Measurements from ENCODE around the gene INAFM2.

The INAFM2 gene

DNA sequence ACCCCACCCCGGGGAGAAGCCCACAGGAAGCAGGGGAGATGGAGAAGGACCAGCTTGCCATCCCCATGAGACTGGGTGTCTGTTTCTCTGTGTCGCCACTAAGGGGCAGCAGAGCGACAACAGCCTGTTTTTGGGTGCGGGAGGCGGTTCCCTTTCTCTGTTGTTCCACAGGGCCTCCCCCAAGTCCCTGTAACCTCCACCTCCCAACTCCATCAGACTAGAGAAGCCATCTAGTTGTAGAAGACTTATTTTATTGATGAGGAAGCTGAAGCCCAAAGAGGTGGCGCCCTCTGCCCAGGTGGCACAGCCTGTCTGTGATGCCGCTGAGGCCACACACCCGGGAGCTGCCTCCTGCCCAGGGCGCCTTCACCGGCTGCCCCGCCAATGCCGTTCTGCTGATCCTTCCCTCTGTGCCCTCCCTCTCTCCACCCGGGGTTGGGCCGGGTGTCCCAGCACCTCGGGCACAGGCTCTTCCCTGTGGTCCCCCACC is 21.2 kb downstream of the INAFM2 start (continued):
- TF ChIP-seq, protein P1, sequence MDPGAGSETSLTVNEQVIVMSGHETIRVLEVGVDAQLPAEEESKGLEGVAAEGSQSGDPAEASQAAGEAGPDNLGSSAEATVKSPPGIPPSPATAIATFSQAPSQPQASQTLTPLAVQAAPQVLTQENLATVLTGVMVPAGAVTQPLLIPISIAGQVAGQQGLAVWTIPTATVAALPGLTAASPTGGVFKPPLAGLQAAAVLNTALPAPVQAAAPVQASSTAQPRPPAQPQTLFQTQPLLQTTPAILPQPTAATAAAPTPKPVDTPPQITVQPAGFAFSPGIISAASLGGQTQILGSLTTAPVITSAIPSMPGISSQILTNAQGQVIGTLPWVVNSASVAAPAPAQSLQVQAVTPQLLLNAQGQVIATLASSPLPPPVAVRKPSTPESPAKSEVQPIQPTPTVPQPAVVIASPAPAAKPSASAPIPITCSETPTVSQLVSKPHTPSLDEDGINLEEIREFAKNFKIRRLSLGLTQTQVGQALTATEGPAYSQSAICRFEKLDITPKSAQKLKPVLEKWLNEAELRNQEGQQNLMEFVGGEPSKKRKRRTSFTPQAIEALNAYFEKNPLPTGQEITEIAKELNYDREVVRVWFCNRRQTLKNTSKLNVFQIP (CRISPR knock-in tag; IDR thresholded peaks at IDR 0.05; ENCODE audit: borderline replicate concordance, low read depth), result no peak
- no peak for TF ChIP-seq ZC3H10 (CRISPR knock-in tag; IDR thresholded peaks at IDR 0.05)
- no peak for TF ChIP-seq CSDC2 (CRISPR knock-in tag; IDR thresholded peaks at IDR 0.05)
- TF ChIP-seq ISL1 (CRISPR knock-in tag; IDR thresholded peaks at IDR 0.05), result no peak
- TF ChIP-seq TOX (CRISPR knock-in tag; IDR thresholded peaks at IDR 0.05; ENCODE audit: borderline replicate concordance), result no peak

GRCh38 chr15:40345225-40345866 is 21.9 kb downstream of the INAFM2 start:
- no peak for ATAC-seq
- TF ChIP-seq CSRNP3 (CRISPR knock-in tag; IDR thresholded peaks at IDR 0.05) (no peak), ISL1 (CRISPR knock-in tag; IDR thresholded peaks at IDR 0.05) (no peak), ESRRG (CRISPR knock-in tag; IDR thresholded peaks at IDR 0.05) (no peak), RARB (CRISPR knock-in tag; IDR thresholded peaks at IDR 0.05) (no peak), ARNTL (CRISPR knock-in tag; IDR thresholded peaks at IDR 0.05; ENCODE audit: borderline replicate concordance, low read depth) (no peak), ZFP3 (CRISPR knock-in tag; IDR thresholded peaks at IDR 0.05) (no peak), GLIS3 (CRISPR knock-in tag; IDR thresholded peaks at IDR 0.05) (no peak), PPARA (CRISPR knock-in tag; IDR thresholded peaks at IDR 0.05; ENCODE audit: borderline replicate concordance) (no peak), OSR1 (CRISPR knock-in tag; IDR thresholded peaks at IDR 0.05) (no peak), ZC3H10 (CRISPR knock-in tag; IDR thresholded peaks at IDR 0.05) (no peak), ZNF8 (CRISPR knock-in tag; IDR thresholded peaks at IDR 0.05) (no peak), CSDC2 (CRISPR knock-in tag; IDR thresholded peaks at IDR 0.05) (no peak), TOX (CRISPR knock-in tag; IDR thresholded peaks at IDR 0.05; ENCODE audit: borderline replicate concordance) (no peak), SNAI2 (CRISPR knock-in tag; IDR thresholded peaks at IDR 0.05) (no peak), PATZ1 (CRISPR knock-in tag; IDR thresholded peaks at IDR 0.05; ENCODE audit: borderline replicate concordance) (no peak), ZNF70 (CRISPR knock-in tag; IDR thresholded peaks at IDR 0.05) (no peak), BACH2 (CRISPR knock-in tag; IDR thresholded peaks at IDR 0.05; ENCODE audit: borderline replicate concordance) (no peak)
- TF ChIP-seq, protein P2, sequence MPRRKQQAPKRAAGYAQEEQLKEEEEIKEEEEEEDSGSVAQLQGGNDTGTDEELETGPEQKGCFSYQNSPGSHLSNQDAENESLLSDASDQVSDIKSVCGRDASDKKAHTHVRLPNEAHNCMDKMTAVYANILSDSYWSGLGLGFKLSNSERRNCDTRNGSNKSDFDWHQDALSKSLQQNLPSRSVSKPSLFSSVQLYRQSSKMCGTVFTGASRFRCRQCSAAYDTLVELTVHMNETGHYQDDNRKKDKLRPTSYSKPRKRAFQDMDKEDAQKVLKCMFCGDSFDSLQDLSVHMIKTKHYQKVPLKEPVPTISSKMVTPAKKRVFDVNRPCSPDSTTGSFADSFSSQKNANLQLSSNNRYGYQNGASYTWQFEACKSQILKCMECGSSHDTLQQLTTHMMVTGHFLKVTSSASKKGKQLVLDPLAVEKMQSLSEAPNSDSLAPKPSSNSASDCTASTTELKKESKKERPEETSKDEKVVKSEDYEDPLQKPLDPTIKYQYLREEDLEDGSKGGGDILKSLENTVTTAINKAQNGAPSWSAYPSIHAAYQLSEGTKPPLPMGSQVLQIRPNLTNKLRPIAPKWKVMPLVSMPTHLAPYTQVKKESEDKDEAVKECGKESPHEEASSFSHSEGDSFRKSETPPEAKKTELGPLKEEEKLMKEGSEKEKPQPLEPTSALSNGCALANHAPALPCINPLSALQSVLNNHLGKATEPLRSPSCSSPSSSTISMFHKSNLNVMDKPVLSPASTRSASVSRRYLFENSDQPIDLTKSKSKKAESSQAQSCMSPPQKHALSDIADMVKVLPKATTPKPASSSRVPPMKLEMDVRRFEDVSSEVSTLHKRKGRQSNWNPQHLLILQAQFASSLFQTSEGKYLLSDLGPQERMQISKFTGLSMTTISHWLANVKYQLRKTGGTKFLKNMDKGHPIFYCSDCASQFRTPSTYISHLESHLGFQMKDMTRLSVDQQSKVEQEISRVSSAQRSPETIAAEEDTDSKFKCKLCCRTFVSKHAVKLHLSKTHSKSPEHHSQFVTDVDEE (CRISPR knock-in tag; IDR thresholded peaks at IDR 0.05), result no peak
- TF ChIP-seq, protein P3, sequence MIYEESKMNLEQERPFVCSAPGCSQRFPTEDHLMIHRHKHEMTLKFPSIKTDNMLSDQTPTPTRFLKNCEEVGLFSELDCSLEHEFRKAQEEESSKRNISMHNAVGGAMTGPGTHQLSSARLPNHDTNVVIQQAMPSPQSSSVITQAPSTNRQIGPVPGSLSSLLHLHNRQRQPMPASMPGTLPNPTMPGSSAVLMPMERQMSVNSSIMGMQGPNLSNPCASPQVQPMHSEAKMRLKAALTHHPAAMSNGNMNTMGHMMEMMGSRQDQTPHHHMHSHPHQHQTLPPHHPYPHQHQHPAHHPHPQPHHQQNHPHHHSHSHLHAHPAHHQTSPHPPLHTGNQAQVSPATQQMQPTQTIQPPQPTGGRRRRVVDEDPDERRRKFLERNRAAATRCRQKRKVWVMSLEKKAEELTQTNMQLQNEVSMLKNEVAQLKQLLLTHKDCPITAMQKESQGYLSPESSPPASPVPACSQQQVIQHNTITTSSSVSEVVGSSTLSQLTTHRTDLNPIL (CRISPR knock-in tag; IDR thresholded peaks at IDR 0.05; ENCODE audit: low read depth), result no peak
- TF ChIP-seq, protein P1 (CRISPR knock-in tag; IDR thresholded peaks at IDR 0.05; ENCODE audit: borderline replicate concordance, low read depth), result no peak
